Measurements from ENCODE around the gene SLC36A1.

DNA sequence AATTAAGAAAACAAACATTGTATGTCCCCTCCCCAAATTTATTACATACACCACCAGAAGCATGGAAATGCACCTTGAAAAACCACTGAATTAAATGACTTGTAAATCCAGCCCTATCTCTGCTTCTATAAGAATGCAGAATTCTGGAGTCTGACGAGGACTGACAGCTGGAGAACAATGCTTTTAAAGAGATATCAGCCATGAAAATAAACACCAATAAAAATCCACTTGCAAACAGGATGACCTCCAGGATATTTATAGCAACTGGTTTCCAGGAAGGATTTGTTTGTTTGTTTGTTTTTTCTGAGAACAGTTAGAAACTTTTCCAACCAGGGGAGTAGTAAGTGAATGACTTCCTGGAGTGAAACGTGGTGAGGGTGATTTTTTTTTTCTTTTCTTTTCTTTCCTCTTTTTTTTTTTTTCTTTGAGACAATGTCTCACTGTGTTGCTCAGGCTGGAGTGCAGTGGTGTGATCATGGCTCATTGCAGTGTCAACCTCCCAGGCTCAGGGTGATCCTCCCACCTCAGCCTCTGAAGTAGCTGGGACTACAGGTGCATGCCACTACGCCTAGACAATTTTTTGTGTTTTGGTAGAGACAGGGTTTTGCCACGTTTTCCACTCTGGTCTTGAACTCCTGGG, 38.7 kb upstream of the SLC36A1 start:
- TF ChIP-seq CTCF (conservative IDR thresholded peaks at IDR 0.05 in 1 of 2, IDR thresholded peaks at IDR 0.05 in 1 of 2; ENCODE audit: low read depth in 1 of 2, low read length in 2 of 2), result no peak
- no peak for TF ChIP-seq EZH2 (IDR thresholded peaks at IDR 0.05; ENCODE audit: low read length, missing control alignments)

All from fibroblast of lung (primary cell).